ENCODE results near the gene PRPF6. TPM values are rescaled to one million over a fixed set of nuclear protein-coding genes. Genes with fewer than 3 reads are reported as not detected.

Gene PRPF6
- total and polyA plus RNA-seq, 2 of the 13 experiments (the other 11 are each of a cell fraction or from before 2014, with no cell fraction given), result 63.7 to 101 TPM

DNA sequence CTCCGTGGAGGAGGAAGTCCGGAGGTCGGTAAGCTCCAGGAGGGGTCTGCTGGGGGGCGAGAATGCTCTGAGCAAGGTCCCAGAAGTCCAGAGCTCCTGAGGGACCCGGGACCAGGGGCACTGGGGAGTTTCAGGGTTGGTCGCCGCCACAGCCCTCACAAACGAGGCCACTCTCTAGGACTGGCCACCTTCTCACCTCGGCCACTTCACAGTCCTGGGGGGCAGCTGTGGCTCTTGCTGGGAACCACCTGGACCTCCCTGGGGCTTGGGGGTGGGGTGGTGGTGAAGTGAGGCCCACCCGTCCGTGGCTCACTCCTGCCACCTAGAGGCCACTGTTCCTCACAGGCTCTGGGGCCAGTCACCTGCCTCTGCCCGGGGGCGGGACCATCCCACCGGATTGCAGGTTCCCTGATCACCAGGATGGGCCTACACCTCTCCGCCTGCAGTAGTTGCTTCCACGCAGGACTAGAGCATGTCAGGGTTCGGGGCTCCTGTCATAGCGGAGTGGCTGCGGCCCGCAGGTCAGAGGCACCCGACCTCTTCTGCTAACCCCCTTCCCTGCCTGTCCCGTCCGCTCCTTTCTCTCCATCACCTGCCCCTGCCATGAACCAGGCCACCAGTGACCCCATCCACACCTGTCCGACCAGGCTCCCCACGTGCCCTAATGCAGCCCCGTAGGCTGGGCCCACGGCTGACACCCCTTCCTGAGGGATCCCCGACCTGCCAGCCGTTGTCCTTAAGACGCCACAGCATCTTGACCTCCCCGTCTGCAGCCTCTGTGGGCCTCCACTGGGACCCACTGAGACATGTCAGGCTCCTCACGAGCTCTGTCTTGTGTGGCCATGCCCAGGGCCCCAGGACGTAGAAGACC lies 76.9 kb downstream of the PRPF6 start (continued):
- TF ChIP-seq RFXANK (CRISPR knock-in tag; IDR thresholded peaks at IDR 0.05) (peak; percentile 75; the same call in 1 of the 2 replicates), ELF1 (CRISPR knock-in tag; IDR thresholded peaks at IDR 0.05) (no peak), FOXM1 (CRISPR knock-in tag; IDR thresholded peaks at IDR 0.05) (no peak), ZFAT (CRISPR knock-in tag; conservative IDR thresholded peaks at IDR 0.05) (no peak), FOXP1 (IDR thresholded peaks at IDR 0.05) (no peak), FOXP1 (CRISPR knock-in tag; IDR thresholded peaks at IDR 0.05) (0 out of 2 replicates have a peak, but pooled peaks have one; percentile 8), MAFF (IDR thresholded peaks at IDR 0.05; ENCODE audit: low read depth, low read length) (no peak), ZNF747 (CRISPR knock-in tag; IDR thresholded peaks at IDR 0.05; ENCODE audit: borderline replicate concordance) (no peak; the same call in 1 of the 2 replicates), ZBTB7A (CRISPR knock-in tag; IDR thresholded peaks at IDR 0.05) (peak; percentile 97), ZSCAN25 (CRISPR knock-in tag; IDR thresholded peaks at IDR 0.05) (no peak), PCBP2 (optimal IDR thresholded peaks at IDR 0.05; ENCODE audit: low read depth, low read length, poor library complexity, severe bottlenecking) (no peak), NFIC (IDR thresholded peaks at IDR 0.05; ENCODE audit: low read length) (no peak), ZNF101 (CRISPR knock-in tag; IDR thresholded peaks at IDR 0.05; ENCODE audit: borderline replicate concordance, low read depth) (no peak), ZFY (CRISPR knock-in tag; IDR thresholded peaks at IDR 0.05) (no peak), NFE2L1 (CRISPR knock-in tag; IDR thresholded peaks at IDR 0.05; ENCODE audit: borderline replicate concordance) (no peak), ZNF432 (CRISPR knock-in tag; IDR thresholded peaks at IDR 0.05; ENCODE audit: borderline replicate concordance) (no peak), IKZF4 (CRISPR knock-in tag; IDR thresholded peaks at IDR 0.05; ENCODE audit: borderline replicate concordance, low read depth, not compliant biosample characterization) (no peak), CBX2 (IDR thresholded peaks at IDR 0.05; ENCODE audit: low read depth, low read length) (no peak), CBX2 (CRISPR knock-in tag; IDR thresholded peaks at IDR 0.05; ENCODE audit: low read depth) (no peak), ZNF180 (CRISPR knock-in tag; IDR thresholded peaks at IDR 0.05; ENCODE audit: borderline replicate concordance, low read depth) (peak; percentile 78; the same call in 1 of the 2 replicates)
- TF ChIP-seq, protein P1, sequence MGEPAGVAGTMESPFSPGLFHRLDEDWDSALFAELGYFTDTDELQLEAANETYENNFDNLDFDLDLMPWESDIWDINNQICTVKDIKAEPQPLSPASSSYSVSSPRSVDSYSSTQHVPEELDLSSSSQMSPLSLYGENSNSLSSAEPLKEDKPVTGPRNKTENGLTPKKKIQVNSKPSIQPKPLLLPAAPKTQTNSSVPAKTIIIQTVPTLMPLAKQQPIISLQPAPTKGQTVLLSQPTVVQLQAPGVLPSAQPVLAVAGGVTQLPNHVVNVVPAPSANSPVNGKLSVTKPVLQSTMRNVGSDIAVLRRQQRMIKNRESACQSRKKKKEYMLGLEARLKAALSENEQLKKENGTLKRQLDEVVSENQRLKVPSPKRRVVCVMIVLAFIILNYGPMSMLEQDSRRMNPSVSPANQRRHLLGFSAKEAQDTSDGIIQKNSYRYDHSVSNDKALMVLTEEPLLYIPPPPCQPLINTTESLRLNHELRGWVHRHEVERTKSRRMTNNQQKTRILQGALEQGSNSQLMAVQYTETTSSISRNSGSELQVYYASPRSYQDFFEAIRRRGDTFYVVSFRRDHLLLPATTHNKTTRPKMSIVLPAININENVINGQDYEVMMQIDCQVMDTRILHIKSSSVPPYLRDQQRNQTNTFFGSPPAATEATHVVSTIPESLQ (CRISPR knock-in tag; conservative IDR thresholded peaks at IDR 0.05), result no peak
- TF ChIP-seq, protein P2, sequence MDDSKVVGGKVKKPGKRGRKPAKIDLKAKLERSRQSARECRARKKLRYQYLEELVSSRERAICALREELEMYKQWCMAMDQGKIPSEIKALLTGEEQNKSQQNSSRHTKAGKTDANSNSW (CRISPR knock-in tag; IDR thresholded peaks at IDR 0.05; ENCODE audit: borderline replicate concordance), result no peak
- TF ChIP-seq, protein P3, sequence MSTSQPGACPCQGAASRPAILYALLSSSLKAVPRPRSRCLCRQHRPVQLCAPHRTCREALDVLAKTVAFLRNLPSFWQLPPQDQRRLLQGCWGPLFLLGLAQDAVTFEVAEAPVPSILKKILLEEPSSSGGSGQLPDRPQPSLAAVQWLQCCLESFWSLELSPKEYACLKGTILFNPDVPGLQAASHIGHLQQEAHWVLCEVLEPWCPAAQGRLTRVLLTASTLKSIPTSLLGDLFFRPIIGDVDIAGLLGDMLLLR (CRISPR knock-in tag; IDR thresholded peaks at IDR 0.05), result no peak
- TF ChIP-seq, protein P4, sequence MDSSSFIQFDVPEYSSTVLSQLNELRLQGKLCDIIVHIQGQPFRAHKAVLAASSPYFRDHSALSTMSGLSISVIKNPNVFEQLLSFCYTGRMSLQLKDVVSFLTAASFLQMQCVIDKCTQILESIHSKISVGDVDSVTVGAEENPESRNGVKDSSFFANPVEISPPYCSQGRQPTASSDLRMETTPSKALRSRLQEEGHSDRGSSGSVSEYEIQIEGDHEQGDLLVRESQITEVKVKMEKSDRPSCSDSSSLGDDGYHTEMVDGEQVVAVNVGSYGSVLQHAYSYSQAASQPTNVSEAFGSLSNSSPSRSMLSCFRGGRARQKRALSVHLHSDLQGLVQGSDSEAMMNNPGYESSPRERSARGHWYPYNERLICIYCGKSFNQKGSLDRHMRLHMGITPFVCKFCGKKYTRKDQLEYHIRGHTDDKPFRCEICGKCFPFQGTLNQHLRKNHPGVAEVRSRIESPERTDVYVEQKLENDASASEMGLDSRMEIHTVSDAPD (CRISPR knock-in tag; IDR thresholded peaks at IDR 0.05), result no peak
- TF ChIP-seq, protein P5, sequence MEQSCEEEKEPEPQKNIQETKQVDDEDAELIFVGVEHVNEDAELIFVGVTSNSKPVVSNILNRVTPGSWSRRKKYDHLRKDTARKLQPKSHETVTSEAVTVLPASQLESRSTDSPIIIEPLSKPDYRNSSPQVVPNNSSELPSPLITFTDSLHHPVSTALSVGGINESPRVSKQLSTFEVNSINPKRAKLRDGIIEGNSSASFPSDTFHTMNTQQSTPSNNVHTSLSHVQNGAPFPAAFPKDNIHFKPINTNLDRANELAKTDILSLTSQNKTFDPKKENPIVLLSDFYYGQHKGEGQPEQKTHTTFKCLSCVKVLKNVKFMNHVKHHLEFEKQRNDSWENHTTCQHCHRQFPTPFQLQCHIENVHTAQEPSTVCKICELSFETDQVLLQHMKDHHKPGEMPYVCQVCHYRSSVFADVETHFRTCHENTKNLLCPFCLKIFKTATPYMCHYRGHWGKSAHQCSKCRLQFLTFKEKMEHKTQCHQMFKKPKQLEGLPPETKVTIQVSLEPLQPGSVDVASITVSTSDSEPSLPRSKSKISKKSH (CRISPR knock-in tag; IDR thresholded peaks at IDR 0.05; ENCODE audit: borderline replicate concordance), result no peak

Data from HepG2 (cell line).